Neural cell (in vitro differentiated cells): ENCODE results near the gene RBKS. TPM values are rescaled to one million over a fixed set of nuclear protein-coding genes. Genes with fewer than 3 reads are reported as not detected.

Experiments used
- H2AFZ ChIP-seq: fragments of 200-600, 300-800 bp; sonication (generic), shearing (Covaris generic); 2 replicates; pipeline ENCODE4 v1.6.0; 2014; ENCODE audit warnings: low read depth, mild to moderate bottlenecking, antibody characterized with exemption, low read length, moderate library complexity
- H3F3A ChIP-seq: fragments of 200-600 bp; shearing (Covaris generic); 2 replicates; pipeline ENCODE4 v1.6.1; 2016; ENCODE audit warnings: mild to moderate bottlenecking, moderate library complexity, mixed read lengths, antibody characterized with exemption, low read length; ENCODE audit not compliant: insufficient read depth, poor library complexity, severe bottlenecking
- H3K27ac ChIP-seq: fragments of 200-600, 300-800 bp; sonication (generic), shearing (Covaris generic); 2 replicates; pipeline ENCODE4 v1.5.1; 2014; ENCODE audit warnings: mild to moderate bottlenecking, low read length, moderate library complexity
- H3K27me3 ChIP-seq: fragments of 300-800, 200-600 bp; sonication (generic), shearing (Covaris generic); 2 replicates; pipeline ENCODE4 v1.6.0; 2014; ENCODE audit warnings: mild to moderate bottlenecking, low read depth, low read length, moderate library complexity; ENCODE audit not compliant: insufficient read depth
- H3K36me3 ChIP-seq: fragments of 300-800, 200-600 bp; sonication (generic), shearing (Covaris generic); 2 replicates; pipeline ENCODE4 v1.5.1; 2014; ENCODE audit warnings: mild to moderate bottlenecking, antibody characterized with exemption, low read length, moderate library complexity; ENCODE audit not compliant: insufficient read depth
- H3K4me2 ChIP-seq: fragments of 300-800, 200-600 bp; sonication (generic), shearing (Covaris generic); 2 replicates; pipeline ENCODE4 v1.6.0; 2014; ENCODE audit warnings: mild to moderate bottlenecking, low read length
- H3K4me3 ChIP-seq: fragments of 300-800, 200-600 bp; sonication (generic), shearing (Covaris generic); 2 replicates; pipeline ENCODE4 v1.5.1; 2014; ENCODE audit warnings: mild to moderate bottlenecking, low read length, moderate library complexity
- H3K79me2 ChIP-seq: fragments of 200-600 bp; shearing (Covaris generic); replicated peaks from 2 replicates; pipeline ENCODE4 v1.6.0; 2014; ENCODE audit warnings: mild to moderate bottlenecking, low read length, moderate library complexity; ENCODE audit not compliant: insufficient read depth
- H3K9ac ChIP-seq: fragments of 300-800, 200-600 bp; sonication (generic), shearing (Covaris generic); 2 replicates; pipeline ENCODE4 v1.6.1; 2016; ENCODE audit warnings: mild to moderate bottlenecking, low read length, mixed read lengths
- H3K9me2 ChIP-seq: fragments of 200-600 bp; shearing (Covaris generic); 2 replicates; pipeline ENCODE4 v1.6.1; 2016; ENCODE audit warnings: mild to moderate bottlenecking, low read length, mixed read lengths; ENCODE audit not compliant: insufficient read depth
- H3K9me3 ChIP-seq: fragments of 200-600, 300-800 bp; sonication (generic), shearing (Covaris generic); 2 replicates; pipeline ENCODE4 v1.6.1; 2016; ENCODE audit warnings: mild to moderate bottlenecking, mixed run types, low read length, moderate library complexity, mixed read lengths
- H4K20me1 ChIP-seq: fragments of 200-600 bp; shearing (Covaris generic); 2 replicates; pipeline ENCODE4 v1.6.1; 2016; ENCODE audit warnings: mild to moderate bottlenecking, mixed run types; ENCODE audit not compliant: insufficient read depth
- CTCF ChIP-seq: fragments of 450-650 bp; IDR thresholded peaks from 2 replicates; pipeline ENCODE4 v1.5.1; 2014; ENCODE audit warnings: antibody characterized with exemption, mild to moderate bottlenecking, moderate library complexity; ENCODE audit not compliant: poor library complexity, severe bottlenecking
- EP300 ChIP-seq: fragments of 450-650 bp; conservative IDR thresholded peaks from 2 replicates; pipeline ENCODE4 v1.6.1; 2014; ENCODE audit warnings: antibody characterized with exemption, mild to moderate bottlenecking, moderate library complexity; ENCODE audit not compliant: poor library complexity, severe bottlenecking
- EZH2 ChIP-seq: fragments of 200-600, 300-800 bp; shearing (Covaris generic), sonication (generic); IDR thresholded peaks from 2 replicates; pipeline ENCODE4 v1.6.1; 2014; ENCODE audit warnings: antibody characterized with exemption, low read length, borderline replicate concordance, mild to moderate bottlenecking; ENCODE audit not compliant: insufficient read depth, poor library complexity, severe bottlenecking
- MXI1 ChIP-seq: fragments of 450-650 bp; conservative IDR thresholded peaks from 2 replicates; pipeline ENCODE4 v1.6.1; 2014; ENCODE audit warnings: antibody characterized with exemption, mild to moderate bottlenecking; ENCODE audit not compliant: poor library complexity, severe bottlenecking
- POLR2AphosphoS5 ChIP-seq: IDR thresholded peaks from 2 replicates; pipeline ENCODE4 v1.6.1; 2012
- RAD21 ChIP-seq: fragments of 450-650 bp; conservative IDR thresholded peaks from 2 replicates; pipeline ENCODE4 v1.6.1; 2014; ENCODE audit warnings: antibody characterized with exemption, mild to moderate bottlenecking, moderate library complexity
- REST ChIP-seq: IDR thresholded peaks from 2 replicates; pipeline ENCODE4 v1.6.1; 2012; ENCODE audit warnings: borderline replicate concordance
- SMC3 ChIP-seq: fragments of 450-650 bp; conservative IDR thresholded peaks from 2 replicates; pipeline ENCODE4 v1.6.1; 2014; ENCODE audit warnings: antibody characterized with exemption, mild to moderate bottlenecking, moderate library complexity; ENCODE audit not compliant: poor library complexity
- TAF1 ChIP-seq: IDR thresholded peaks from 2 replicates; pipeline ENCODE4 v1.6.1; 2012; ENCODE audit warnings: low read depth
- polyA plus RNA-seq: library from polyadenylated mRNA; depleted of rRNA; stranded (reverse); fragments of >200 nt; gene quantifications from 2 replicates; pipeline ENCODE4 v1.2.3, GENCODE V29; 2014

The RBKS gene
- polyA plus RNA-seq, 1 donor from 2014 or later: 5.4 TPM

- H3K79me2 ChIP-seq: peaks cover 48% of the 10 kb centered on the region
- no peak for TF ChIP-seq TAF1
- no peak for TF ChIP-seq EZH2
- H2AFZ ChIP-seq: no peak overlapping the region
- H3K27me3 ChIP-seq: no peaks in the 10 kb centered on the region
- peaks cover 5% of the 10 kb centered on the region for H3K36me3 ChIP-seq
- H3K4me2 ChIP-seq: no peak overlapping the region
- no peaks in the 10 kb centered on the region for H3K9me3 ChIP-seq
- H4K20me1 ChIP-seq: no peaks in the 10 kb centered on the region
- H3F3A ChIP-seq: no peaks in the 10 kb centered on the region
- no peak overlapping the region for H3K27ac ChIP-seq
- H3K9ac ChIP-seq: no peak overlapping the region
- H3K9me2 ChIP-seq: no peaks in the 10 kb centered on the region
- no peak overlapping the region for H3K4me3 ChIP-seq
Observed at GRCh38 chr2:27776696-27777095, 113.5 kb downstream of the RBKS start.

- Histone ChIP-seq H3K79me2 (peaks cover 48% of the 10 kb centered on the region), H4K20me1 (no peaks in the 10 kb centered on the region), H3K36me3 (peaks cover 5% of the 10 kb centered on the region), H3F3A (no peaks in the 10 kb centered on the region), H3K4me2 (no peak overlapping the region), H3K9ac (no peak overlapping the region), H3K4me3 (no peak overlapping the region), H3K9me3 (no peaks in the 10 kb centered on the region), H2AFZ (no peak overlapping the region), H3K27me3 (no peaks in the 10 kb centered on the region), H3K9me2 (no peaks in the 10 kb centered on the region), H3K27ac (no peak overlapping the region)
- no peak for TF ChIP-seq POLR2AphosphoS5
- TF ChIP-seq TAF1: no peak
- no peak for TF ChIP-seq EZH2
- no peak for TF ChIP-seq MXI1
- no peak for TF ChIP-seq EP300
Observed at GRCh38 chr2:27776097-27776496, 114.1 kb downstream of the RBKS start.

- Histone ChIP-seq H3K9me2 (no peaks in the 10 kb centered on the region), H3K27ac (no peak overlapping the region), H3F3A (no peaks in the 10 kb centered on the region), H3K79me2 (peaks cover 48% of the 10 kb centered on the region), H3K9ac (no peak overlapping the region), H4K20me1 (no peaks in the 10 kb centered on the region), H3K4me2 (no peak overlapping the region), H3K36me3 (peaks cover 5% of the 10 kb centered on the region), H3K27me3 (no peaks in the 10 kb centered on the region), H3K4me3 (peak overlapping the region; percentile 78), H3K9me3 (no peaks in the 10 kb centered on the region), H2AFZ (no peak overlapping the region)
- TF ChIP-seq EP300 (no peak), EZH2 (no peak), RAD21 (no peak), POLR2AphosphoS5 (no peak), MXI1 (no peak), CTCF (no peak), SMC3 (no peak), TAF1 (no peak), REST (no peak)
Observed at GRCh38 chr2:27773959-27774358, 116.2 kb downstream of the RBKS start.
